Raji (cell line): Measurements from ENCODE around the gene FOXP4.

Experiments
- POLR2A ChIP-seq: IDR thresholded peaks from 2 replicates; pipeline ENCODE4 v1.6.1; 2011; ENCODE audit warnings: low read depth, low read length, control low read depth; ENCODE audit not compliant: insufficient read depth

FOXP4 gene

DNA sequence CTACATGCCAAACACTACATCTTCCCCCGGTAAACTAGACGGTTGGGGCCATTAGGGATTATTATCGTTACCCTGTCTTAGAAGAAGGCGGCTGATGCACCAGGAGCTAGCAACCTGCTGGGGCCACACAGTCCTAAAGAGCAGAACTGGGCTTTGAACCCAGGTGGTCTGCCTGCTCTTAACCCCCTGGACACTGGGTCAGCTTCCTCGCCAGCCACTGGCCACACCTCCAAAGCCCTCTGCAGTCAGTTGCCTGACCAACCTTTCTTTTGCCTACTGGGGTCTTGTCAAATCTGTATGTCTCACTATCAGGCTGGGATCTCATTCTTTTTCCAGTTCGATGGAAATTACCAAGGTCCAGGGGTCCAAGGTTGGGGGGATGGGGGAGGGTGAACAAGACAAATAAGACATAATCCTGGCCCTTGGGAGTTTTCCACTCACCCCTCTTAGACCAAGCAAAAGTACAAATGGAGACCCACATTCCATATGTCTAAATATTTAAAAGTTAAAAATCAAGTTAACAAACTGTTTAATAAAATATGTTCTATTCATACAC, 34.0 kb upstream of the FOXP4 start:
- TF ChIP-seq POLR2A, result no peak

DNA sequence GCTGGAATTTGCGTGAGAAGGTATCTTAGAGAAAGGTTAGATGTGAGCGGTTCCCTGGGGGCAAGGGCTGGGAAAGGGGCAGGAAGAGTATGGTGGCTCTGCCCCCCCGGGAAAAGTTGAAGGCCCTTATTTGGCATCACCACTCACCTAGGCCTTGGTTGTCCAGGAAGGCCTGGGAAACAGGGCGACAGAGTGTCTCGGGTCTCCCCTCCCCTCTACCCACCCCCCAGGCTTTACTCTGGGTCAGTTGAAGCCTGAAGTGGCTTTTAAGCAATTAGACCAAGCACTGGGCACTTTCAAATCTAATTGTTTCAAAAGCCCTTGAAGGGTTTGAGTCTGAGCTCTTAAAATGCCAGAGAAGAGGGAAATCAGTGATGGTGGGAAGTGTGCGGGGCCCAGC, 30.2 kb upstream of the FOXP4 start:
- no peak for TF ChIP-seq POLR2A

DNA sequence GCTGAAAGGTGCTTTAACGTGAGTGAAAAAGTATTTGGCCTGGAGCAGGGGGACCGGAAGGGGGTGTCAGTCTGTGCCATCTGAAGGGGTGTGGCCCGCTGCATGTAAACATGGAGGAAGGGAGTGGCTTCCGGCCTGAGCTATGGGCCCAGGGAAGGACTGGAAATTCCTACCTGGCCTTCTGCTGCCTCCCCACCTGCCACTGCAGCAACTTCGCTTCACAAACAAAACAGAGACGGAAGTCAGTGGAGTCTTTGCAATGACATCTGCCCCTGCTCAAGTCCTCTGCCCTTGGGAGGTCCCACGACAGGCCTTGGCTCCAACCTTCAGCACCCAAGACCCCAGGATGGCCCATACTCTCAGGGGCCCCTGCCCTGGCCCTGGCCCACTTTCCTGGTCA, 28.1 kb upstream of the FOXP4 start:
- no peak for TF ChIP-seq POLR2A

DNA sequence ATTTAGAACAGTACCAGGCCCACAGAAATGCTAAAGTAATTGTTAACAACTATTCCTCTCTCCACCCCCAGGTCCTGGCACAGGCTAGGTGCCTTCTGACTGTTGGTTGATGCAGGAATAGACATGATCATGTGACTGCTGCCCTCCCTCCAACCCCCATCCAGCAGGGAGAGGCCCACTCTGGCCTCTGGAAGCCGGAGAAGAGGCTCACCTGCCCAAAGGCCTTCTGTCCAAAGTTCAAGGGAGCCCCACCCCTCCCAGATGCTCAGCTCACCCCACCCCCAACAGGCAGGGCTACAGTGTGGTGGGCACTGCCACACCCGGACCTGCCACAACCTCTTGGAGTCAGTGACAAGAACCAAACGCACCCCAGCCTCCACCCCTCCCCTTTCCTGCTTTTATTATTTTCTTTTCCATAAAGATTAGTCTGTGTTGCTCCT, 26.9 kb upstream of the FOXP4 start:
- TF ChIP-seq POLR2A, result no peak

DNA sequence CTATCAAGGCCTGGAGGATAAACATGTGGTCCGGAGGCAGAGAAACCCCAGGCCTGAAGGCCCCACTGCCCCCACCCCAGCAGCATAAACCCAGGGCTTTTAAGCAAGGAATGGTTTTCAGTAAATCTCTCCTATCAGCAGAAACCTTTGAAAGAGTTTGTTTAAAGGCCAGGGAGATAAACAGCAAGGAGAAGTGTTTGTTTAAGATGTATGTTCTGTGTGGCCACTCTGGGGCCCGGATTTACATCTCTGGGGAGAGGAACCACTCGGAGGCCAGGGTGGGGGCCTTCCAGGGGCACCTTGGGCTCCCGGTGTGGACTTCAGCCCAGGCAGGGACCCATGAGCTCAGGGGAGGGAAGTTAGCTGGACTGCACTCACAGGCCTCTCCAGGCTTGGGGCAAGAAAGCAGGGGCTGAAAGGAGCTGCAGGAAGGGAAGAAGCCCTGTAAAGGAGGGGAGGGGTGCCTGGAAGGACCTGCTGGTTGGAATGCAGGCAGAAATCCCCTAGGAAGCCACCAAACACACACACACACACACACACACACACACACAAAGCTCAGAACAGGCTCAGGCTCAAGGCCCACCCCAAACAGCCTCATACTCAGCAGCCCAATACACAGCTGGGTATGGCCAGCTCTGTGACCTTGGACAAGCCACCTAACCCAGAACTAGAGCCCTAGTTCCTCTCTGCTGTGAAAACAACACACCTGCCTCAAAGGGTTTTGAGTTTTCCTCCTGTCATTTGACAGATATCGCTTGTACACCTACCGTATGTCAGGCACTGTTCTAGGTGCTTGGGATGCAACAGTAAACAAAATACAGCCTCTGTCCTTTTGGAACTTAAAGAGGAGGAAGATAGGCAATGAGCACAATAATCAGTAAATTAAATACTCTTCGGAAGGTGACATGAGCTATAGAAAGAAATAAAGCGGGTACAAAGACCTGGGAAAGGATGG, 26.2 kb upstream of the FOXP4 start:
- no peak for TF ChIP-seq POLR2A

DNA sequence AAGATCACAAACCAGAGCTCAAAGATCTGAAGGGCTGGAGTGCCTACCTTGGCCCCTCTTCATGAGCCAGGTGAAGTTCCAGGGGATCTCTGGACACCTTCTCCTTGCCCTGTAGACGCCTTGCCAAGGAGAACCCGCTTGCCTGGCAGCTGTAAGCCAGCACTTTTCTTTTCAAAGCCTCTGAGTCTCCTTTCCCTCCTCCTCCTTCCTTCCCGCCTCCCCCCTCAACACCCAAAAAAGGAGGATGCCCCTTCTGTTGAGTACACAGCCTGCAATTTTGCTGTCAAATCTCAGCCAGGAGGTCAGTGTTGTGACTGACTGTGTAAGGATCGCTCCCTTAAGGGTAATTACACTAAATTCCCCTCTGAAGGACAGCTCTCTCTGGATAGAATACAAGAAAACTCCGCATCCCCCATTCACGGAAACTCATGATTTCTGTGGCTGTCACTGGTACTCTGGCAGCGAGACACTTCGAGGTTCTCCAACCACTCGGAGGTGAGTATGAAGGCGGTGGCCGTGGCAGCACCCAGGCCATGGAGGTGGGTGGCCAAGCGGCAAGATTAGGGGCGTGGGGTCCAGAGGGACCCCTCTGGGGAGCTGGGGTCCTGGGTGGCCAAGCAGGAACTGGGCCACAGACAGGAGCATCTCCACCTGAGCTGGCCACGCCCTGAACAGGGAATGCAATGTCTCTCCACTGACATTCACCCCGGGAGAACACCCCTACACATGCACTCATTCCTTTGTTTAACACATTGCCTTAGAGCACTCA, 23.2 kb upstream of the FOXP4 start:
- no peak for TF ChIP-seq POLR2A

DNA sequence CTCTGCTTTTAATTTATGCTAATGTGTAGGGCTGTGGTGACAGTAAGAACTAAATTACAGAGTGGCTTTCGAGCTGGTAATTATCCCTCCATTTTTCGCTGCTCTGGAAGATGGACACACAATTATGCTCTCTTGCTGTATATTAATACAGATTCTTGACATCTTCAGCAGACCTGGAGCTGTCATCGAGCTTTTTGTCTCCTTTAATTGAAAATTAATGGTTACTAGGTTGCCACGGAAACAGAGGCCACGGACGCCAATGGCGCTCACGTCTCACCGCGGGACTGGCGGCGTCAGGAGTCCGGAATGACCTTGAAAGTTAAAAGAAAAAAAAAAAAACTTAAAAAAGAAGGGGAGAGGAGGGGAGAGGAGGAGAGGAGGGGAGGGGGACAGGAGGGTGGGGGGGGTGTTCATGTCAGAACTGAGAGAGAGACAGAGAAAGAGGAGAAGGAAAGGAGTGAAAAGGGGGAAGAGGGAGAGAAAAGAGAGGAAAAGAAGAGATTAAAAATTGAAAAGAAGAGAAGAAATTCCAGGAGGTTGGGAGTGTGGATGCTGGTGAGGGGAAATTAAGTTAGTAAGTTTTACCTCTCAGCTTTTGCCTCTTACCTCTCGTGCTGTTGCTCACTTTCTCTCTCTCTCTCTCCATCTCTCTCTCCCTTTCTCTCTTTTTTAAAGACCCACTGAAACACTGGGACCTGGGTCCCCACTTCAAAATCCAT, 22.1 kb upstream of the FOXP4 start:
- TF ChIP-seq POLR2A, result no peak

DNA sequence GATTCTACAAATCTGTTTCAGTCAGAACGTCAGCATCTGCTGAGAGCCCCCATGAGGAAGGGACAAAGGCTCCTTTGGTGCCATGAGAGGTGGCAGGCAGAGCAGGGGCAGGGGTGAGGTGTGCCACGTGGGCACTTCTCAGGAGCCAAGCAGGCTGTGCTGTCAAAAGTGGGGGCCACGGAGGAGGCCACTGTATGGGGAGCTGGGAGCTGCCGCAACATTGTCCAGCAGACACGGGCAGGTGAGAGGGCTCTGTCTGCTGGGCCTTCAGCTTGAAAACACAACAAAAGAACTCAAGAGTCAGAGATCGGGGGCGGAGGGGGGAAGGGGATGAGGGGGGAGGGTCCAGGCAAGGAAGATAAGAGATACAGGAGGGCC, 21.6 kb upstream of the FOXP4 start:
- no peak for TF ChIP-seq POLR2A

DNA sequence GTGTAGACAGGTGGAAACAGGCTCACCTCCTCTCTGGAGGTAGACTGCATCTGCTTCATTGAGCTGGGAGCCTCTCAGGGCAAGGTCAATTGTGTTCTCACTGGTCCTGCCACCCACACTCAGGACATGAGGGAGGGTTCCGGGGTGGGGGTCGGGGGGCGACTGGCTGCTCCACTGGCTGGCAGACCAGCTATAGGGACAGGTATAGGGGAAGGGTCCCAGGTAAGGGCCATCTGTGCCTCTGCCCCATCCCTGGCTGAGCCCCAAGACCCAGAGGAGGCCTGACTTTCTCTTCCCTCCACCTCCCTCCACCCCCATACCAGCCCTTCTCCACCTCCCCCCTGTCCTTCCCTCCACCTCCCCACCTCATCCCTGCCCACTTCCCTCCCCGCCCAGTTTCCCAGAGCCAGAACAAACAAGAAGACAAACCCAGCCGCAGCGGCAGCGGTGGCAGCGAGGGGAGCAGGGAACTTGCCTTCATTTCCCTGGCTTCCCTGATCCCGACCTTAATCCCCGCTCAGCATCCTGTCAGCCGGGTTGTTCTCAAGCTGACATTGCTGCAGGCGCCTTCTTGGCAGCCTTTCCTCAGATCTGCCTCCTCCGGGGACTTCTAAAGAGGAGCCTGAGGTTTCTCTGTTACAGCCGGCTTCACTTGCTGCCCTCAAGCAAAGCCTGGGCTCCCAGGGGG, 18.3 kb upstream of the FOXP4 start:
- no peak for TF ChIP-seq POLR2A

DNA sequence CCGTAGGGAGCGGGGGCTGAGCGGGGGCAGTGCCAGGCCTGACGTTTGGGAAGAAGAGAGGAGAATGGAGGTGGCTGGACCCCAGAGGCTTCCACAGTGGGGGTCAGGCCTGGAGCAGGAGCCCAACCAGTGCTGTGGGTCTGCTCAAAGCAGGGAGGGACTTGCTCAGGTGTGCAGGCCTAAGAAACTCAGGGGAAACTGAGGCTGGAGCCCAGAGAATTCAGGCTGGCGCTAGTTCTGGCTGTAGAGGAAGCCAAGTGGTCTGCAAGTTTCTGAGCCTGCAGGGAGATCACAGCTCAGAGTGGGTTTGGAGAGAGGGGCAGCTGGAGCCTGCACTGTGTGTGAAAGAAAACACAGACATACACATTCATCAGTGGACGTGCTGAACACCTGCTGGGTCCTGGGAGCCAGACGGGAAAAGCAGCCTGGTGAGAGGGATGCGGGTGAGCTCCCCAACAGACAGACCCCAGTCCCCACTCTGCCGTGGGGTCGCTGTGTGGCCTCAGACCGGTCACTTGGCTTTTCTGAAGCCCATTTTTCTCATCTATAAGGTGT, 17.7 kb upstream of the FOXP4 start:
- TF ChIP-seq POLR2A, result no peak

DNA sequence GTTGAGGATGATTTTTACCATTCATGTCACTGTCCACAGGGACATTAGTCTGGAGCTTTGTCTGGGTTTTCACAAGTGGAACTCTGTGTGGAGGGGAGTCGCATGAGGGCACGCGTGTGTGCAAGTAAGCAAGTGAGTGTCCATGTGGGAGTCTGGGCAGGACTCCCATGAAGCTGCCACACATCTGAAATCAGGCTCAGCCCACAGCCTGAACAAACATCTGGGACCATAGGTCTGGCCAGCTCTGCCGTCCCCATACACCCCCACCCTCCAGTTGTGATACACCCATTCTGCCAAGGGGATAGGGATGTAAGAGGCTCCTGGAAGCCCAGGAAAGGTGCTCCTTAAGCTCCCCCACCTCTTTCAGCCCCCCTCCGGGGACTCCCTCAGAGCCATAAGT, 17.1 kb upstream of the FOXP4 start:
- no peak for TF ChIP-seq POLR2A

DNA sequence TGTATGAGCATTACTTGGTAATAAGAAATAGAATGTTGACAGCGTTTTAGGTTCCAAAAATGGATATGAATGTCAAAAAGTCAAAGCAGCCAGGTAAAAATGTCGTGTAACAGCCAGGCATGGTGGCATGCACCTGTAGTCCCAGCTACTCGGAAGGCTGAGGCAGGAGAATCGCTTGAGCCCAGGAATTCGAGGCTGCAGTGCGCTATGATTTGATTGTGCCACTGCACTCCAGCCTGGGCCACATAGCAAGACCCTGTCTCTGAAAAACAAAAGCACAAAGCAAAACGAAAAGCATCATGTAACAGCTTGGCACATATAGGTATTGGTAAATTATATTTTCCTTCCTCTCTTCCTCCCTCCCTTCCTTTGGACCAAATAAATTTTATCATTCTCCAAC, 16.2 kb upstream of the FOXP4 start:
- TF ChIP-seq POLR2A, result no peak

DNA sequence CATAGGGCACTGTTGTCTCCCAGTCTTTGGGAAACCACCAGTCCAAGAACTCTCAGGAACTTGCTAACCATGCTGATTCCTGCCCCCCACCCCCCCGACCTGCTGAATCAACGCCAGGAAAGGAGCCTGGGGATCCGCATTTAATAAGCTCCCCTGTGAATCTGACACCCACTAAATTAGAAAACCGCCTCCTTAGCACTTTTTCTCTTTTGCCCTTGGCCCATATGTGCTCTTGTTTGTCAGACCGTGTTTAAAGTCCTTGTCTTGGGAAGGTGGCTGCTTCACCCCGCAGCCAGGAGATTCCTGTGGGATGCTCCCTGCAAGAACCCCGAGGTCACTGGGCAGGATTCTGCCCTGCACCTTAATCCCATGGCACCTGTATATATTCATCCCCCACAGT, 15.7 kb upstream of the FOXP4 start:
- TF ChIP-seq POLR2A, result no peak

DNA sequence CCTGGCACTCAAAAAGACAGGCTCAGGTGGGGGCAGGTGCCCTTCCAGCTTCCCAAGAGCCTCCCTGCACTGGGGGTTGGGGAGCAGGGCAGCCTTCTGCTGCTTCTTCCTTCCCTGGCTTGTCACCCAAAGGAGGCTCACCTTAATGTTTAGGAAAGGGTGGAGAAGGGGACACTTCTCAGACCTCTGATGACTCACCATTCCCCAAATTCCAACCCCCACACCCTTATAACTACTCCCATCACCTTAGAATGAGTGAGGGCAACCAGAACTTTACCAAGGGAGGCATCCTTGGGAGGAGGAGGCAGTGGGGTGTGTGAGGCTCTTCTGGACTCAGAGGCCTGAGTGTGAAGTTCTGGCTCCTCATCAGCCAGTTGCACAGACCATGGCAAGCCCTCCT, 15.2 kb upstream of the FOXP4 start:
- no peak for TF ChIP-seq POLR2A
